SKM-1 (cell line): ENCODE results near the gene NXPH1.

Experiments
- DNase-seq: peaks from one replicate; lab custom pipeline; 2025; ENCODE audit not compliant: unreplicated experiment; lab: John Stamatoyannopoulos, UW

Gene NXPH1

GRCh38 chr7:8491544-8492489 is 58.4 kb downstream of the NXPH1 start:
- DNase-seq: no peak

- DNase-seq: no peak
Measured at GRCh38 chr7:8499128-8499527, 65.7 kb downstream of the NXPH1 start.

DNA sequence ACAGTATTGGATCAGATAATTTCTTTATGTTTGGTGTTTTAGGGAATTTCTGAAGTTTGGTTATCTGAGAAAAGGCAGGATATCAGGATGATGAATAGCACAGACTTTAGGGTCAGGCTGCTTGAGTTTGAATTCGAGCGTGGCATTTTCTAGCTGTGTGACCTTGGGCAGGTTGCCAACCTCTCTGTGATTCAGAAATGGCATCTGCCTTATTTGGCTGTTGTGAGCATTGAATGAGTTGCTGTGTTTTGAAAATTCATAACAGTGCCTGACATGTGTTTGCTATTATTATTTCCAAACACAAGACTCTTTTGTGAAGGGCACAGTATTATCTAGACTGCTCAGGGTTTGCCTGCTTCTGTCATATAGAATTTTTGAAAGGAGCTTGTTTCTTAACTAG is 66.9 kb downstream of the NXPH1 start:
- DNase-seq: no peak

DNA sequence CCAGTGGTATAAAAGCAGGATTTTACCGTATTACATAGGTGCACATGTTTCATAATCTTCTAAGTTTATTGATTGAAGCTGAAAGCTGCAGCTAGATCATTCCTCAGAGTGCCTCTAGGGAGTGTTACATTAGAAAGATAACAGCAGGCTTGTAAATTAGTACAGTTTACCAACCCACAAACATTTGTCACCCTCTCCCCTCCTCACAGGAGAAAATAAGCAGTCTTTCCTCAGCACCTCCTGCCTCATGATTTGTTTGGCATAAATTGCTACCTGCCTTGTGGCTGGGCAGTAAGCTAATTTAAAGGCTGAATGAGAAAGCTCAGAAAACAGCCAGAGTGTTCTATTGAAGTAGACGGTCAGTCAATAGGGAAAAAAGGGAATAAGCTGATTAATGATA is 74.2 kb downstream of the NXPH1 start:
- no peak for DNase-seq

- no peak for DNase-seq
Measured at GRCh38 chr7:8509621-8510020, 76.2 kb downstream of the NXPH1 start.

- DNase-seq: no peak
Measured at GRCh38 chr7:8511855-8512254, 78.4 kb downstream of the NXPH1 start.

GRCh38 chr7:8514781-8515519 is 81.5 kb downstream of the NXPH1 start:
- no peak for DNase-seq

- DNase-seq: no peak
Measured at GRCh38 chr7:8515640-8516185, 82.3 kb downstream of the NXPH1 start.

GRCh38 chr7:8516976-8517375 is 83.6 kb downstream of the NXPH1 start:
- no peak for DNase-seq

DNA sequence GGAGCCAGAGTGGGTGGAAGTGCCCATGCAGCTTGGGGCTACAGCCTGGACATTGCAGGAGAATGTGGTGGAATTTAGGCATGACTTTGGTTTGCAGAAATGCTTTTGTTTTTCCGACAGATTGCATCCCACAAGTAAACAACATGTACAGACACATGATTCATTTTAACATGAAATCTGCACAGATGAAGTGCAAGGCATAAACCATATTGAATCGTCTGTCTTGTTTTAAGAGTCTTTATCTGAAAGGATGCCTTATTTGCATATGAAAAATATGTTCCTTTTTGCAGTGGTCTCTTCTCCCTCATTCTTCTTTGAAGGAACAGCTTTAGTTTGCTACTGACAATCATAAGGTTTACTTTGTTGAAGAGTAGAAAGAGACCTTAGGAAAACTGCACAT is 94.9 kb downstream of the NXPH1 start:
- no peak for DNase-seq

- DNase-seq: no peak
Measured at GRCh38 chr7:8531991-8532515, 98.6 kb downstream of the NXPH1 start.

GRCh38 chr7:8536431-8536830 is 103.0 kb downstream of the NXPH1 start:
- DNase-seq: no peak

GRCh38 chr7:8549046-8549445 is 115.6 kb downstream of the NXPH1 start:
- no peak for DNase-seq

- DNase-seq: no peak
Measured at GRCh38 chr7:8560501-8560900, 127.1 kb downstream of the NXPH1 start.

DNA sequence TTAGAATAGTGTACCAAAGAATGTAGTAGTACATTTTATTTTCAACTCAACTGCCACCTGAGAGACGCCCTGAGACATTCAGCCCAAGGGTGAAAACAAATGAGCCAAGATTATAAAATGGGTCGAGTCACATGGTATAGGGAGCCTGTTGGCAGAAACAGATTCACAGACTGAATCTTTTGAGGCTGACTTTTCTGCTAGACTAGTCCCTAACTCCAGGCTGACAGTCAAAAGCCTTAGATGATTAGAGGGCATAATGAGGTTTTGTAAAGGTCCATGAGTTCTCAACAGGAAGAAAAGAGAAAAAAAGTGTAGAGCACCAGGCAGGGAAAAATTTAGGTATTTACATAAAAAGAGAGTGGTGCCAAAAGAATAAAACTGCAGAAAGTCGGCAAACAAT is 128.0 kb downstream of the NXPH1 start:
- DNase-seq: no peak

DNA sequence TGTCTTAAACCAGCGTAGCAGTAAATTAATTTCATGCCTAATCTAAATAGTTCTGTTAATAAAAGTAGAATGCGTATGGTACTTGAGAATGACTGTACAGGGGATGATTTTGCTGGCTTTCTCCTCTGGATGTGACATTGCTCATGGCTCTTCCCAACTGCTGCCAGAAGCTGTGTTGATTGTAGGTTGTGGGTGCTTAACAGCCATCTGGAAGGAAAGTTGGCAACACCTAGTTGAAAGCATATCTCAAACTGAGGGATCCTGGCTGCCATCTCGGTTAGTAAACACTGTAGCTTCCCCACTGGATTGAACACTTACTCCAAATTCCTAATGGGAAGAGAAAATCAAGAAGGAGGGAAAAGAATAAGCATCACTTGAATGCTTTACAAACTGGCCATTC is 130.9 kb downstream of the NXPH1 start:
- DNase-seq: no peak

GRCh38 chr7:8566016-8566415 is 132.6 kb downstream of the NXPH1 start:
- DNase-seq: no peak

DNA sequence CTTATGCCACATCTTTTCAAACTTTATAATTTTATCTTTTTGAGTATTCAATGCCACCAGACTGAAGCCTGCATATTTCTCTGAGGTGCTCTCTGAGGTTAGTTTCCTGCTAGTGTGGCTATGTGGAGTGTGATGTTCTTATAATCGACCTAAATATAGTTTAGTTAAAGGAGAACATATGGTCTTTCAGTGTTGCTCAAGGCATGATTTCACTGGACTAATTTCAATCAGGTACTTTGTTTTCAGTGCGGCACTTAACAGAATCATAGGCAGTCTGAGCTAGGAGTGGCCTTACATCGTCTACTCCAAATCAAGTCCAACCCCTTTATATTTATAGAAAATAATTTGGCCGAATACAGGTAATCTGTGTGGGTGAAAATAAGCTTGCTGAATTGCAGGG is 134.2 kb downstream of the NXPH1 start:
- DNase-seq: no peak

GRCh38 chr7:8579661-8580194 is 146.3 kb downstream of the NXPH1 start:
- no peak for DNase-seq

- DNase-seq: no peak
Measured at GRCh38 chr7:8581842-8582241, 148.4 kb downstream of the NXPH1 start.

- no peak for DNase-seq
Measured at GRCh38 chr7:8582728-8583127, 149.3 kb downstream of the NXPH1 start.
